Astrocyte (in vitro differentiated cells and primary cell): ENCODE results near the gene BCAR1. TPM values are rescaled to one million over a fixed set of nuclear protein-coding genes. Genes with fewer than 3 reads are reported as not detected.
A peak's percentile ranks its signal among the peaks of the same experiment; 100 is the strongest.
"Not testable (repeated sequence)": the region's sequence is repeated elsewhere in the genome, so short reads cannot be mapped to it uniquely, and the experiment has no call there.

Experiments used
- DNase-seq: peaks from one replicate; pipeline ENCODE4 v3.0.0-alpha.2; 2010; ENCODE audit warnings: low read depth
- FAIRE-seq: peaks from 2 replicates; lab custom pipeline; 2011; peaks lifted over from hg19 to GRCh38; lab: Jason Lieb, UNC
- H2AFZ ChIP-seq: 2 replicates; pipeline ENCODE4 v1.6.0; 2012; ENCODE audit warnings: low read depth, low read length, inconsistent platforms
- H3K27ac ChIP-seq: 2 replicates; pipeline ENCODE4 v1.5.1; 2011; ENCODE audit warnings: low read depth, low read length, inconsistent platforms
- H3K27me3 ChIP-seq: 2 replicates; pipeline ENCODE4 v1.6.0; 2011; ENCODE audit warnings: low read length, inconsistent platforms; ENCODE audit not compliant: insufficient read depth
- H3K36me3 ChIP-seq: 2 replicates; pipeline ENCODE4 v1.5.1; 2011; ENCODE audit warnings: low read length, inconsistent platforms; ENCODE audit not compliant: insufficient read depth
- H3K4me1 ChIP-seq: 2 replicates; pipeline ENCODE4 v1.5.1; 2011; ENCODE audit warnings: low read length, inconsistent platforms; ENCODE audit not compliant: insufficient read depth
- H3K4me2 ChIP-seq: 2 replicates; pipeline ENCODE4 v1.6.0; 2012; ENCODE audit warnings: low read length, inconsistent platforms
- H3K4me3 ChIP-seq: 2 replicates; pipeline ENCODE4 v1.5.1; 2011; ENCODE audit warnings: low read depth, mild to moderate bottlenecking, low read length, inconsistent platforms; ENCODE audit not compliant: insufficient read depth
- H3K79me2 ChIP-seq: 2 replicates; pipeline ENCODE4 v1.6.0; 2012; ENCODE audit warnings: mild to moderate bottlenecking, low read length, inconsistent platforms; ENCODE audit not compliant: insufficient read depth
- H3K9ac ChIP-seq: 2 replicates; pipeline ENCODE4 v1.6.0; 2012; ENCODE audit warnings: mild to moderate bottlenecking, low read length, inconsistent platforms
- H3K9me3 ChIP-seq: 2 replicates; pipeline ENCODE4 v1.5.1; 2012; ENCODE audit warnings: low read depth, mild to moderate bottlenecking, low read length, inconsistent platforms; ENCODE audit not compliant: insufficient read depth
- H4K20me1 ChIP-seq: 2 replicates; pipeline ENCODE4 v1.6.0; 2012; ENCODE audit warnings: low read length, inconsistent platforms; ENCODE audit not compliant: insufficient read depth
- H3K27ac Mint-ChIP-seq: one replicate; pipeline ENCODE4 v1.8.0; 2021; ENCODE audit warnings: mild to moderate bottlenecking, mixed read lengths; ENCODE audit not compliant: unreplicated experiment
- H3K27me3 Mint-ChIP-seq: one replicate; pipeline ENCODE4 v1.8.0; 2021; ENCODE audit warnings: low read depth, mixed read lengths; ENCODE audit not compliant: unreplicated experiment
- H3K36me3 Mint-ChIP-seq: one replicate; pipeline ENCODE4 v1.8.0; 2021; ENCODE audit warnings: low read depth, mixed read lengths; ENCODE audit not compliant: unreplicated experiment
- H3K4me1 Mint-ChIP-seq: one replicate; pipeline ENCODE4 v1.8.0; 2021; ENCODE audit warnings: low read depth, mixed read lengths; ENCODE audit not compliant: unreplicated experiment
- H3K4me3 Mint-ChIP-seq: one replicate; pipeline ENCODE4 v1.8.0; 2021; ENCODE audit warnings: mild to moderate bottlenecking, moderate library complexity, mixed read lengths; ENCODE audit not compliant: unreplicated experiment
- H3K9me3 Mint-ChIP-seq: one replicate; pipeline ENCODE4 v1.8.0; 2021; ENCODE audit warnings: mild to moderate bottlenecking, mixed read lengths; ENCODE audit not compliant: unreplicated experiment
- EZH2 ChIP-seq: IDR thresholded peaks from 2 replicates; pipeline ENCODE4 v1.6.1; 2012; ENCODE audit warnings: mild to moderate bottlenecking, low read length, inconsistent platforms; ENCODE audit not compliant: insufficient read depth
- total RNA-seq: library from RNA; stranded (reverse); gene quantifications from 2 replicates; pipeline ENCODE4 v1.2.1, GENCODE V29; 2021
- TF ChIP-seq, protein P1 (sequence below): IDR thresholded peaks from 2 replicates; pipeline ENCODE4 v1.5.1; 2011; ENCODE audit warnings: low read depth, mild to moderate bottlenecking, inconsistent platforms, low read length, moderate library complexity; ENCODE audit not compliant: insufficient read depth

BCAR1 gene
- total RNA-seq, 1 donor from 2014 or later = 296 TPM

- Histone ChIP-seq H3K4me3 (no peak overlapping the region), H3K36me3 (peaks cover 5% of the 10 kb centered on the region), H3K4me2 (no peak overlapping the region), H3K9me3 (no peaks in the 10 kb centered on the region), H3K27ac (no peak overlapping the region), H3K9ac (no peak overlapping the region), H3K4me1 (peaks cover 68% of the 10 kb centered on the region), H4K20me1 (peaks cover 46% of the 10 kb centered on the region), H3K27me3 (no peaks in the 10 kb centered on the region), H3K79me2 (peaks cover 96% of the 10 kb centered on the region), H2AFZ (no peak overlapping the region)
- Mint-ChIP-seq H3K4me1 (peaks cover 62% of the 10 kb centered on the region), H3K9me3 (no peaks in the 10 kb centered on the region), H3K36me3 (peaks cover 7% of the 10 kb centered on the region), H3K4me3 (no peak overlapping the region), H3K27ac (peak overlapping the region; percentile 83), H3K27me3 (no peaks in the 10 kb centered on the region)
- TF ChIP-seq, protein P1, sequence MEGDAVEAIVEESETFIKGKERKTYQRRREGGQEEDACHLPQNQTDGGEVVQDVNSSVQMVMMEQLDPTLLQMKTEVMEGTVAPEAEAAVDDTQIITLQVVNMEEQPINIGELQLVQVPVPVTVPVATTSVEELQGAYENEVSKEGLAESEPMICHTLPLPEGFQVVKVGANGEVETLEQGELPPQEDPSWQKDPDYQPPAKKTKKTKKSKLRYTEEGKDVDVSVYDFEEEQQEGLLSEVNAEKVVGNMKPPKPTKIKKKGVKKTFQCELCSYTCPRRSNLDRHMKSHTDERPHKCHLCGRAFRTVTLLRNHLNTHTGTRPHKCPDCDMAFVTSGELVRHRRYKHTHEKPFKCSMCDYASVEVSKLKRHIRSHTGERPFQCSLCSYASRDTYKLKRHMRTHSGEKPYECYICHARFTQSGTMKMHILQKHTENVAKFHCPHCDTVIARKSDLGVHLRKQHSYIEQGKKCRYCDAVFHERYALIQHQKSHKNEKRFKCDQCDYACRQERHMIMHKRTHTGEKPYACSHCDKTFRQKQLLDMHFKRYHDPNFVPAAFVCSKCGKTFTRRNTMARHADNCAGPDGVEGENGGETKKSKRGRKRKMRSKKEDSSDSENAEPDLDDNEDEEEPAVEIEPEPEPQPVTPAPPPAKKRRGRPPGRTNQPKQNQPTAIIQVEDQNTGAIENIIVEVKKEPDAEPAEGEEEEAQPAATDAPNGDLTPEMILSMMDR = no peak
- TF ChIP-seq EZH2 = no peak
- no peak for FAIRE-seq
- DNase-seq = no peak
Observed at GRCh38 chr16:75241955-75242354, 9.5 kb downstream of the BCAR1 start.

DNA sequence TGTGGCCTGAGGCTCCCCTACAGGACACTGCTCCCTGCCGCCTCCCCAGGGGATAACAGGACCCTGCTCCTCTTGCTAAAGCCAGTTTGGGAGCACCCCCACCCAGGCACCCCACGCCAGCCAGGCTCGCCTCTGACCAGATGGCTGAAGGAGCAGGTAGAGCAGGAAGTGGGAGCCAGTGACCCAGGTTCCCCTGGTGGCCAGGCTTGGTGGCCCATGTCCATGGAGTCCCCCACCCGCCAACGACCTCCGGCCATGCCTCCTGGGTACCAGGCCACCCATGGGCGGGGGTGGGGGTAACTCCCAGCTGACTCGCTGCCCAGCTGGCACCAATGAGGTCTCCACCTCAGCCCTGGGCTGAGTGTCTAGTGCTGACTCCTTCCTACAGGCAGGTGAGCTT, 10.0 kb downstream of the BCAR1 start:
- peak overlapping the region; percentile 37 for H3K27ac ChIP-seq
- no peaks in the 10 kb centered on the region for H3K27me3 ChIP-seq
- peaks cover 68% of the 10 kb centered on the region for H3K4me1 ChIP-seq
- H3K4me3 ChIP-seq = no peak overlapping the region
- H2AFZ ChIP-seq = no peak overlapping the region
- H3K9ac ChIP-seq = no peak overlapping the region
- FAIRE-seq (no peak), DNase-seq (no peak)
- H3K9me3 ChIP-seq = no peaks in the 10 kb centered on the region
- H3K36me3 ChIP-seq = peaks cover 7% of the 10 kb centered on the region
- Mint-ChIP-seq H3K27ac (peak overlapping the region; percentile 83), H3K4me1 (peaks cover 59% of the 10 kb centered on the region), H3K4me3 (no peak overlapping the region), H3K9me3 (no peaks in the 10 kb centered on the region), H3K36me3 (peaks cover 7% of the 10 kb centered on the region), H3K27me3 (no peaks in the 10 kb centered on the region)
- no peak for TF ChIP-seq EZH2
- TF ChIP-seq, protein P1 = no peak
- H3K4me2 ChIP-seq = no peak overlapping the region
- peaks cover 96% of the 10 kb centered on the region for H3K79me2 ChIP-seq
- peaks cover 49% of the 10 kb centered on the region for H4K20me1 ChIP-seq

GRCh38 chr16:75240633-75241032, 10.8 kb downstream of the BCAR1 start:
- not testable (repeated sequence) for H3K27me3 ChIP-seq, H3K4me2 ChIP-seq, H3K27me3 Mint-ChIP-seq, H3K4me3 ChIP-seq, H3K36me3 ChIP-seq, DNase-seq, H3K9me3 ChIP-seq, FAIRE-seq, H3K9me3 Mint-ChIP-seq, H3K27ac ChIP-seq, H2AFZ ChIP-seq
- peak overlapping the region; percentile 90 for H3K9ac ChIP-seq
- peaks cover 96% of the 10 kb centered on the region for H3K79me2 ChIP-seq
- Mint-ChIP-seq H3K4me3 (peak overlapping the region; percentile 68), H3K36me3 (peaks cover 10% of the 10 kb centered on the region), H3K27ac (peak overlapping the region; percentile 83), H3K4me1 (peaks cover 56% of the 10 kb centered on the region)
- H4K20me1 ChIP-seq = peaks cover 56% of the 10 kb centered on the region
- H3K4me1 ChIP-seq = peaks cover 60% of the 10 kb centered on the region
